Measurements from ENCODE around the gene GUCY1A2.

- no peak for TF ChIP-seq EGR1 (IDR thresholded peaks at IDR 0.05)
- no peak for TF ChIP-seq YY1 (IDR thresholded peaks at IDR 0.05; ENCODE audit: low read depth)
- no peak for TF ChIP-seq CREB1 (IDR thresholded peaks at IDR 0.05; ENCODE audit: low read depth)
- no peak for TF ChIP-seq TEAD4 (IDR thresholded peaks at IDR 0.05)
- no peak for TF ChIP-seq TCF12 (IDR thresholded peaks at IDR 0.05; ENCODE audit: low read depth)
- no peak for TF ChIP-seq EP300 (IDR thresholded peaks at IDR 0.05; ENCODE audit: borderline replicate concordance)
- no peak for TF ChIP-seq NFIC (IDR thresholded peaks at IDR 0.05)
- TF ChIP-seq, protein P1, sequence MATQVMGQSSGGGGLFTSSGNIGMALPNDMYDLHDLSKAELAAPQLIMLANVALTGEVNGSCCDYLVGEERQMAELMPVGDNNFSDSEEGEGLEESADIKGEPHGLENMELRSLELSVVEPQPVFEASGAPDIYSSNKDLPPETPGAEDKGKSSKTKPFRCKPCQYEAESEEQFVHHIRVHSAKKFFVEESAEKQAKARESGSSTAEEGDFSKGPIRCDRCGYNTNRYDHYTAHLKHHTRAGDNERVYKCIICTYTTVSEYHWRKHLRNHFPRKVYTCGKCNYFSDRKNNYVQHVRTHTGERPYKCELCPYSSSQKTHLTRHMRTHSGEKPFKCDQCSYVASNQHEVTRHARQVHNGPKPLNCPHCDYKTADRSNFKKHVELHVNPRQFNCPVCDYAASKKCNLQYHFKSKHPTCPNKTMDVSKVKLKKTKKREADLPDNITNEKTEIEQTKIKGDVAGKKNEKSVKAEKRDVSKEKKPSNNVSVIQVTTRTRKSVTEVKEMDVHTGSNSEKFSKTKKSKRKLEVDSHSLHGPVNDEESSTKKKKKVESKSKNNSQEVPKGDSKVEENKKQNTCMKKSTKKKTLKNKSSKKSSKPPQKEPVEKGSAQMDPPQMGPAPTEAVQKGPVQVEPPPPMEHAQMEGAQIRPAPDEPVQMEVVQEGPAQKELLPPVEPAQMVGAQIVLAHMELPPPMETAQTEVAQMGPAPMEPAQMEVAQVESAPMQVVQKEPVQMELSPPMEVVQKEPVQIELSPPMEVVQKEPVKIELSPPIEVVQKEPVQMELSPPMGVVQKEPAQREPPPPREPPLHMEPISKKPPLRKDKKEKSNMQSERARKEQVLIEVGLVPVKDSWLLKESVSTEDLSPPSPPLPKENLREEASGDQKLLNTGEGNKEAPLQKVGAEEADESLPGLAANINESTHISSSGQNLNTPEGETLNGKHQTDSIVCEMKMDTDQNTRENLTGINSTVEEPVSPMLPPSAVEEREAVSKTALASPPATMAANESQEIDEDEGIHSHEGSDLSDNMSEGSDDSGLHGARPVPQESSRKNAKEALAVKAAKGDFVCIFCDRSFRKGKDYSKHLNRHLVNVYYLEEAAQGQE (IDR thresholded peaks at IDR 0.05; ENCODE audit: low read depth), result no peak
- TF ChIP-seq, protein P2, sequence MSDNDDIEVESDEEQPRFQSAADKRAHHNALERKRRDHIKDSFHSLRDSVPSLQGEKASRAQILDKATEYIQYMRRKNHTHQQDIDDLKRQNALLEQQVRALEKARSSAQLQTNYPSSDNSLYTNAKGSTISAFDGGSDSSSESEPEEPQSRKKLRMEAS (IDR thresholded peaks at IDR 0.05), result no peak
- no peak for TF ChIP-seq TAF1 (IDR thresholded peaks at IDR 0.05; ENCODE audit: low read depth)
- TF ChIP-seq RAD21 (IDR thresholded peaks at IDR 0.05; ENCODE audit: low read depth), result no peak
- no peak for TF ChIP-seq ZBTB7A (IDR thresholded peaks at IDR 0.05; ENCODE audit: low read depth)
- no peak for TF ChIP-seq CEBPB (IDR thresholded peaks at IDR 0.05)
Observed at GRCh38 chr11:106787454-106787853, 230.8 kb downstream of the GUCY1A2 start.

All from Ishikawa (cell line).